Naive thymus-derived CD4-positive, alpha-beta T cell (primary cell): ENCODE data around the gene SHFL. TPM values are rescaled to one million over a fixed set of nuclear protein-coding genes. Genes with fewer than 3 reads are reported as not detected.

Source experiments
- ATAC-seq: fragments of 150-1000 bp; cut with Tn5 transposase; 2 replicates; pipeline ENCODE4 v1.10.0; 2021; ENCODE audit warnings: mild to moderate bottlenecking, moderate library complexity
- CTCF ChIA-PET: fragments of 350-600 bp; sonication (Branson Sonifier 250); formaldehyde crosslinking; loops from one replicate; lab custom pipeline; 2021; ENCODE audit warnings: antibody characterized with exemption; lab: Charles Lee
- POLR2A ChIA-PET: fragments of 350-600 bp; sonication (Branson Sonifier 250); formaldehyde crosslinking; loops from one replicate; lab custom pipeline; 2021; ENCODE audit warnings: antibody characterized with exemption, inconsistent platforms; lab: Charles Lee
- DNase-seq, 9 donors: peaks; one replicate each; pipeline versions ENCODE4 v3.0.0 to v3.0.0-alpha.2; 2020 to 2022; ENCODE audit warnings: mixed read lengths in 1 of 9
- H3K27ac ChIP-seq: one replicate; pipeline ENCODE4 v1.7.0; 2013; ENCODE audit warnings: mild to moderate bottlenecking, low read depth, low read length, moderate library complexity
- H3K27me3 ChIP-seq, 2 donors: one replicate each; pipeline ENCODE4 v1.7.0; 2013; ENCODE audit warnings: low read length in 2 of 2, mild to moderate bottlenecking in 2 of 2, moderate library complexity in 2 of 2; ENCODE audit not compliant: control insufficient read depth in 2 of 2, insufficient read depth in 2 of 2
- H3K36me3 ChIP-seq, 3 experiments: 1 replicate in 2 of 3; 2 replicates in 1 of 3; pipeline ENCODE4 v1.7.0; 2013; ENCODE audit warnings: low read length in 3 of 3, mild to moderate bottlenecking in 3 of 3, moderate library complexity in 1 of 3; ENCODE audit not compliant: insufficient read depth in 3 of 3, control insufficient read depth in 2 of 3
- H3K4me1 ChIP-seq, 2 donors: one replicate each; pipeline ENCODE4 v1.7.0; 2013; ENCODE audit warnings: low read length in 2 of 2, mild to moderate bottlenecking in 2 of 2, moderate library complexity in 1 of 2; ENCODE audit not compliant: control insufficient read depth in 2 of 2, insufficient read depth in 2 of 2
- H3K4me3 ChIP-seq: 2 replicates; pipeline ENCODE4 v1.7.0; 2013; ENCODE audit warnings: mild to moderate bottlenecking, low read length
- H3K9me3 ChIP-seq, 3 experiments: 1 replicate in 2 of 3; 2 replicates in 1 of 3; pipeline ENCODE4 v1.7.0; 2013; ENCODE audit warnings: low read length in 3 of 3; ENCODE audit not compliant: control insufficient read depth in 2 of 3
- H3K27ac Mint-ChIP-seq, 9 donors: one replicate each; pipeline ENCODE4 v1.8.0; 2020 to 2022; ENCODE audit warnings: mixed read lengths in 9 of 9, mild to moderate bottlenecking in 8 of 9, moderate library complexity in 5 of 9, inconsistent platforms in 2 of 9
- H3K27me3 Mint-ChIP-seq, 5 donors: one replicate each; pipeline ENCODE4 v1.8.0; 2021 to 2022; ENCODE audit warnings: mixed read lengths in 5 of 5, mild to moderate bottlenecking in 1 of 5
- H3K36me3 Mint-ChIP-seq, 5 donors: one replicate each; pipeline ENCODE4 v1.8.0; 2020 to 2022; ENCODE audit warnings: mixed read lengths in 5 of 5, mild to moderate bottlenecking in 3 of 5, inconsistent platforms in 1 of 5
- H3K4me1 Mint-ChIP-seq, 7 donors: one replicate each; pipeline ENCODE4 v1.8.0; 2020 to 2022; ENCODE audit warnings: mixed read lengths in 7 of 7, mild to moderate bottlenecking in 3 of 7, inconsistent platforms in 1 of 7
- H3K4me3 Mint-ChIP-seq, 10 donors: one replicate each; pipeline ENCODE4 v1.8.0; 2020 to 2022; ENCODE audit warnings: mild to moderate bottlenecking in 10 of 10, mixed read lengths in 10 of 10, moderate library complexity in 6 of 10, inconsistent platforms in 2 of 10
- H3K9me3 Mint-ChIP-seq, 11 donors: one replicate each; pipeline ENCODE4 v1.8.0; 2020 to 2022; ENCODE audit warnings: mixed read lengths in 11 of 11, mild to moderate bottlenecking in 4 of 11, inconsistent platforms in 1 of 11, moderate library complexity in 1 of 11
- intact Hi-C, 2 donors: fragments of 100-400 bp; cut with micrococcal nuclease; formaldehyde crosslinking; loops; one replicate each; pipeline ENCODE4 v1.15.1; 2023
- polyA plus RNA-seq, 2 donors: library from polyadenylated mRNA; unstranded; fragments of 300-500 nt; fragmentation: Illumina TruSeq; gene quantifications; one replicate each; pipeline ENCODE4 v1.2.3, GENCODE V29; 2021
- total RNA-seq, 6 experiments: library from RNA in 5 of 6; stranded (reverse) in 5 of 6; gene quantifications; 1 replicate in 5 of 6; 2 replicates in 1 of 6; pipeline ENCODE4 v1.2.3 and lab custom pipeline; 2021 to 2026

SHFL gene
- total and polyA plus RNA-seq, 7 experiments from 2014 or later = 37.0 to 112 (median 77.2) TPM

DNA sequence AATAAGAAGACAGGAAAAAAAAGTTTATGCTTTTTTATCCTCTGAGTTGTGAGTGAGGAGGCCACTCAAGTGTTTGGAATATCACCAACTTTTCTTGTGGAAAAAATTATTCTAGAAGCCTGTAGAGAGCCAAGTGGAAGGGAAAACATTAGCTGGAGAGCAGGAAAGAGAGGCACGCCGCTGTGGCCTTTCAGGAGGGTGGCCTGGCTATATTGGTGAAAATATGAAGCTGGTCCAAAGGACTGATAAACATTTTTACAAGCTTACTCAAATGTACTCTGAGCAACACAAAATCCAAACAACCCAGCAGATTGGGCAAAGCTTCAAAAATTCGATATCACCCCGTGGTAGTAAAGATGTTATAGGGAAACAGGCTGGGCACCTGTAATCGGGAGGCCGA lies 35.9 kb downstream of the SHFL start:
- no peaks in the 10 kb centered on the region for H3K9me3 ChIP-seq
- intact Hi-C loops = loop anchor here in 1 of 2 donors (5.0 kb wide), 1 partner anchor 210 kb away; the partner anchor contains the start of gene RAVER1
- Mint-ChIP-seq H3K4me3 (no peak overlapping the region), H3K4me1 (peaks cover 5 to 19% (median 14%) of the 10 kb centered on the region in 7 donors), H3K36me3 (peaks cover 0 to 11% (median 4%) of the 10 kb centered on the region in 5 donors), H3K27ac (peak overlapping the region in 3 of 9 donors; percentile 46 to 54 (median 49)), H3K9me3 (no peaks in the 10 kb centered on the region), H3K27me3 (no peaks in the 10 kb centered on the region)
- H3K4me3 ChIP-seq = no peak overlapping the region
- no peak overlapping the region for H3K27ac ChIP-seq
- no peak for ATAC-seq
- POLR2A ChIA-PET = interaction anchor here (0.7 to 8.9 kb wide), 4 partner anchors 10 to 340 kb away, joined by 3 to 85 read pairs (median 5); partner anchors contain the start of gene PPAN
- no peak for DNase-seq
- peaks cover 6 to 22% (median 7%) of the 10 kb centered on the region in 3 experiments for H3K36me3 ChIP-seq
- peaks cover 10 to 25% of the 10 kb centered on the region in 2 donors for H3K4me1 ChIP-seq
- H3K27me3 ChIP-seq = no peaks in the 10 kb centered on the region
- CTCF ChIA-PET = interaction anchor here (1.1 to 2.1 kb wide), 2 partner anchors 21 to 73 kb away, joined by 4 to 11 read pairs; no protein-coding TSS in a partner anchor

DNA sequence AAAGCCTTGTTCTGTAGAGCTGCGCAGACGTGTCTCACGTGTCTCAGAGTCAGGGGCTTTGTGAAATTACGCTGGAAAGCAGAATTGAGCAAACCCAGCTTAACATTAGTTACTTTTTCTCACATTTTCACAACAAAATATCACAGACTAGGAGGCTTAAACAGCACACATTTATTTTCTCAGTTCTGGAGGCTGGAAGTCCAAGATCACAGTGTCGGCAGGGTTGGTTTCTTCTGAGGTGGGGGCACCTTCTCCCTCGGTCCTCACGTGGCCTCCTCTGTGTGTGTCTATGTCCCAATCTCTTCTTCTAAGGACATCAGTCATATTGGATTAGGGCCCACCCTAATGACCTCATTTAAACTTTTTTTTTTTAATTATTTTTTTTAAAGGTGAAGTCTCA lies 38.3 kb downstream of the SHFL start:
- intact Hi-C loops = loop anchor here in 1 of 2 donors (5.0 kb wide), 1 partner anchor 208 kb away; the partner anchor contains the start of gene RAVER1
- Histone ChIP-seq H3K27me3 (no peaks in the 10 kb centered on the region), H3K36me3 (peaks cover 0 to 3% (median 0%) of the 10 kb centered on the region in 3 experiments), H3K4me3 (no peak overlapping the region), H3K27ac (no peak overlapping the region), H3K9me3 (no peaks in the 10 kb centered on the region), H3K4me1 (peaks cover 0 to 3% of the 10 kb centered on the region in 2 donors)
- Mint-ChIP-seq H3K4me1 (peaks cover 5 to 10% (median 8%) of the 10 kb centered on the region in 7 donors), H3K4me3 (no peak overlapping the region), H3K27ac (peak overlapping the region in 3 of 9 donors; percentile 18 to 52 (median 28)), H3K27me3 (no peaks in the 10 kb centered on the region), H3K36me3 (peaks cover 0 to 9% (median 4%) of the 10 kb centered on the region in 5 donors), H3K9me3 (no peaks in the 10 kb centered on the region)
- ChIA-PET POLR2A (interaction anchor here (1.2 kb wide), 1 partner anchor 15 kb away, joined by 3 read pairs; no protein-coding TSS in a partner anchor), CTCF (no interaction called here)
- DNase-seq (no peak), ATAC-seq (no peak)

DNA sequence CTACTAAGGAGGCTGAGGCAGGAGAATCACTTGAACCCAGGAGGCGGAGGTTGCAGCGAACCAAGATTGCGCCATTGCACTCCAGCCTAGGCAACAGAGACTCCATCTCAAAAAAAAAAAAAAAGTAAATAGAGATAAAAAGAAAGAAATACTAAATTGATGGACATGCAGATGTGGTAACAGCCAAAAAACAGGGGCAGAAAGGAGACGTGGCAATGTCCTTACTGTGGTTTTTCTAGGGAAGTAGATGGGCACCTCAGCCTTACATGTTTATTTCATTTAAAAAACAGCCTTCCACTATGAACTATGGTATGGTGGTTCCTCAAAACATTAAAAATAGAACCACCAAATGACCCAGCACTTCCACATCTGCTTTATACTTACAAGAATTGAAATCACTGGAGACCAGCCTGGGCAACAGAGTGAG lies 40.1 kb downstream of the SHFL start:
- Mint-ChIP-seq H3K4me3 (no peak overlapping the region), H3K27ac (no peak overlapping the region), H3K36me3 (peaks cover 0 to 12% (median 4%) of the 10 kb centered on the region in 5 donors), H3K9me3 (no peaks in the 10 kb centered on the region), H3K27me3 (no peaks in the 10 kb centered on the region), H3K4me1 (peaks cover 0 to 4% (median 0%) of the 10 kb centered on the region in 7 donors)
- CTCF ChIA-PET = no interaction called here
- Histone ChIP-seq H3K4me1 (no peaks in the 10 kb centered on the region), H3K27ac (no peak overlapping the region), H3K9me3 (no peaks in the 10 kb centered on the region), H3K4me3 (no peak overlapping the region), H3K27me3 (no peaks in the 10 kb centered on the region), H3K36me3 (peaks cover 0 to 6% (median 0%) of the 10 kb centered on the region in 3 experiments)
- DNase-seq (no peak), ATAC-seq (peak; percentile 91)
- intact Hi-C loops = no loop called here
- POLR2A ChIA-PET = no interaction called here

DNA sequence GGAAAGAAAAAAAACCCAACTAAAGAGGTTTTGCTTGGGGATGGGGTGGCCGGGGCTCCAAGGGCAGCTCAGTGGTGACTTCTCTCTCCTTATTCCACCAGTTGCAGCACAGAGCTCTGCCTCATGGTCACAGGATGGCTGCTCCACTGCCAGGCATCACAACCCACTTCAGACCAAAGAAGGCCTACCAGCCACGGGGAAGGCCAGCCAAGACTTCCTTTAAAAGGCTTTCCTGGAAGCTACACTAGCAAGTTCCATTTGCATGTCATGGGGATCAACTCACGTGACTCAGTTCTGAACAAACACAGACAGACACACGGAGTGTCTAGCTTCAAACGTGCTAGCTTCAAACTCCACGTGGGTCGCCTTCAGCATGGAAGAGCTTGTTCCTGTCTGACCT lies 46.8 kb downstream of the SHFL start:
- no peak for ATAC-seq

DNA sequence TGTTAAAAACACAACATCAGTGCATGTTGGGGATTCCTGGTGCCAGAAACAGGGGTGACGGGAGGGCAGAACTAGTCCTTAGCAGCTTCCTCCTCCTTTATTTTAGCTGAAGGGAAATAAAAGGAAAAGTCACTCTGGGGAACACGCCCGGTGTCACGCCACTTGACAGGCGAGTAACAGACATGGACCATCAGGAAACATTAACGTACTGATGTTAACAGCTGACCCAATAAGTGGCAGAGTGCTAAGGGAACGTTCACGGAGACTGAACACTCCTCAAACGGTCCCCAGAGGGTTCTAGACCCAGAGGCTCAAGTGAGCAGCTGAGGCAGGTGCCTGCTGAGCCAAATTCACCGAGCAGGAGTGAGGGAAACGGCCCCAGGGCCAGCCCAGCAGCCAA lies 47.5 kb downstream of the SHFL start:
- peaks cover 7 to 29% (median 9%) of the 10 kb centered on the region in 5 donors for H3K36me3 Mint-ChIP-seq
- H3K27me3 Mint-ChIP-seq = no peaks in the 10 kb centered on the region
- no peaks in the 10 kb centered on the region for H3K9me3 Mint-ChIP-seq
- Histone ChIP-seq H3K27ac (no peak overlapping the region), H3K9me3 (no peaks in the 10 kb centered on the region), H3K4me3 (no peak overlapping the region), H3K27me3 (no peaks in the 10 kb centered on the region), H3K4me1 (no peaks in the 10 kb centered on the region), H3K36me3 (peaks cover 8 to 80% (median 38%) of the 10 kb centered on the region in 3 experiments)
- peak overlapping the region in 3 of 9 donors; percentile 28 to 56 (median 36) for H3K27ac Mint-ChIP-seq
- no peak overlapping the region for H3K4me3 Mint-ChIP-seq
- DNase-seq = no peak
- no peak for ATAC-seq
- ChIA-PET POLR2A (interaction anchor here (2.0 to 2.1 kb wide), 2 partner anchors 10 to 11 kb away, joined by 7 to 11 read pairs; no protein-coding TSS in a partner anchor), CTCF (no interaction called here)
- intact Hi-C loops = no loop called here
- peaks cover 0 to 9% (median 0%) of the 10 kb centered on the region in 7 donors for H3K4me1 Mint-ChIP-seq

More for the DNA sequence above, 46.8 kb downstream of the SHFL start:
- intact Hi-C loops = no loop called here
- H3K27ac Mint-ChIP-seq = peak overlapping the region in 6 of 9 donors; percentile 20 to 71 (median 41)
- H3K4me1 ChIP-seq = no peaks in the 10 kb centered on the region
- peaks cover 8 to 73% (median 31%) of the 10 kb centered on the region in 3 experiments for H3K36me3 ChIP-seq
- CTCF ChIA-PET = interaction anchor here (0.6 to 0.7 kb wide), 3 partner anchors 9 to 258 kb away, joined by 4 to 5 read pairs (median 4); no protein-coding TSS in a partner anchor
- peaks cover 7 to 31% (median 9%) of the 10 kb centered on the region in 5 donors for H3K36me3 Mint-ChIP-seq
- no peaks in the 10 kb centered on the region for H3K27me3 Mint-ChIP-seq
- H3K4me3 Mint-ChIP-seq = no peak overlapping the region
- no peaks in the 10 kb centered on the region for H3K9me3 Mint-ChIP-seq
- DNase-seq = no peak
- POLR2A ChIA-PET = interaction anchor here (0.7 to 2.1 kb wide), 3 partner anchors 10 to 15 kb away, joined by 3 to 11 read pairs (median 7); no protein-coding TSS in a partner anchor
- no peaks in the 10 kb centered on the region for H3K9me3 ChIP-seq
- no peaks in the 10 kb centered on the region for H3K27me3 ChIP-seq
- no peak overlapping the region for H3K4me3 ChIP-seq
- peaks cover 0 to 9% (median 0%) of the 10 kb centered on the region in 7 donors for H3K4me1 Mint-ChIP-seq
- H3K27ac ChIP-seq = no peak overlapping the region

DNA sequence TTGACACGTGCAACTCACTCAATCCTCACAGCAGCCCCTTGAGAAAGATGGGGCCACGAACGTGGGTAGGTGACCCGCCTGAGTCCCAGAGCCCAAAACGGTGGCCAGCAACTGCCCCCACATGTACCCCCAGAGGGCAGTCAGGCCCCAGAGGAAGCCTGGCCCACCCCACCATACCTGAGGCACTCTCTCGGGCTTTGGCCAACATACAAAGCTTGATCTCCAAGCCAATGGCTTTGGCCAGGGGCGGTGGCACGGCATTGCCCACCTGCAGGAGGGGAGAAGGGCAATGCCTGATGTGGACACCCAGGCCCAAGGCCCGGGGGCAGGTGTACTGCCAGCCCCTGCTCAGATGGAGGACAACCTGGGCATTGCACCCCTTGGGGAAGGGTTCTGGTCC lies 47.9 kb downstream of the SHFL start:
- H3K4me1 ChIP-seq = no peaks in the 10 kb centered on the region
- H3K27ac ChIP-seq = no peak overlapping the region
- H3K27me3 Mint-ChIP-seq = no peaks in the 10 kb centered on the region
- no peak overlapping the region for H3K4me3 ChIP-seq
- ChIA-PET POLR2A (interaction anchor here (2.1 kb wide), 1 partner anchor 9 kb away, joined by 11 read pairs; no protein-coding TSS in a partner anchor), CTCF (interaction anchor here (0.7 kb wide), 1 partner anchor 15 kb away, joined by 5 read pairs; no protein-coding TSS in a partner anchor)
- ATAC-seq (no peak), DNase-seq (no peak)
- intact Hi-C loops = no loop called here
- H3K9me3 Mint-ChIP-seq = no peaks in the 10 kb centered on the region
- H3K36me3 ChIP-seq = peaks cover 8 to 84% (median 41%) of the 10 kb centered on the region in 3 experiments
- no peak overlapping the region for H3K27ac Mint-ChIP-seq
- H3K4me1 Mint-ChIP-seq = peaks cover 0 to 9% (median under 1%) of the 10 kb centered on the region in 7 donors
- no peaks in the 10 kb centered on the region for H3K27me3 ChIP-seq
- H3K4me3 Mint-ChIP-seq = no peak overlapping the region
- no peaks in the 10 kb centered on the region for H3K9me3 ChIP-seq
- peaks cover 7 to 33% (median 9%) of the 10 kb centered on the region in 5 donors for H3K36me3 Mint-ChIP-seq
